Right forelimb (tissue), 1 donor: ENCODE data around the gene RNF214.
"Not testable (repeated sequence)": the region's sequence is repeated elsewhere in the genome, so short reads cannot be mapped to it uniquely, and the experiment has no call there.

Experiments
- DNase-seq: peaks from one replicate; pipeline ENCODE4 v3.0.0-alpha.2; 2018

RNF214 gene

DNA sequence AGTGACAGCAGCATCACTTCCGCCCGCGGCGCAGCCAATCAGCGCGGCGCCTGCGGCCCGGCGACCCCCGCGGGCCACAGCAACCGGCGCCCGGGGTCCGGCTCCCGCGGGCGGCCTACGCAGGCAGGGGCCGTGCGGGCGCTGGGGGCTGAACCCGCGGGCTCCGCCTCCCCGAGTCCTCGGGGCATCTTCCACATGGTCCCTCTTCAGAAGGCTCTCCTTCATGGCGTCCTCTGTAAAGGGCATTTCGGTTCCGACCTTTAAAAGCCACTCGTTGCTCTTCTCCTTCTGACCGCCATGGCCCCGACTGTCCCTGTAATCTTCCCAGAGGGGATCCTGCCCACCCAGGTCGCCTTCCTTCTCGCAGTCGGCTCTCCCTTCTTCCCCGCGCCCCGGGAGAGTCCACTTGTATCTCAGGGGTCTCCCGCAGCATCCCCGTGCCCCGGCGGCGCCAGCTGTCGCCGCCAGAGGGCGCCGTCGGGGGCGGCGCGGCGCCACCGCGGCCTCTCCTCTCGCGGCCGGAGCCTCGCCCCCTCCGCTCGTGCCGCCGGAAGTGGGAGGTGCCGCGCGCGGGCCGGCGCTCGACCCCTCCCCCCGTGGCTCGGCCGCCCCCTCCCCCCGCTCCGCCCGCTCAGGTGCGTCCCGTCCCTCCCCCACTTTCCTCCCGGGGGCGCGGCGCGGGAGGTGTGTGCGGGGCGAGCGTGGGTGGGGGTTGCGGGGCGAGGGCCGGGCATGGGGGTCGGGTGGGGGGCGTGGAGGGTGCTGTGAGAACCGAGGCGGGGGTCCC is at the start of gene RNF214:
TSS of gene RNF214 (plus strand) at position 580 of the 787 bp plus-strand sequence. CDS start 1,602 bp downstream, outside the sequence.
- DNase-seq, result peak; percentile 91

- not testable (repeated sequence) for DNase-seq
Observed at GRCh38 chr11:117183178-117183577, 49.3 kb upstream of the RNF214 start.

- no peak for DNase-seq
Observed at GRCh38 chr11:117183724-117184349, 48.6 kb upstream of the RNF214 start.

DNA sequence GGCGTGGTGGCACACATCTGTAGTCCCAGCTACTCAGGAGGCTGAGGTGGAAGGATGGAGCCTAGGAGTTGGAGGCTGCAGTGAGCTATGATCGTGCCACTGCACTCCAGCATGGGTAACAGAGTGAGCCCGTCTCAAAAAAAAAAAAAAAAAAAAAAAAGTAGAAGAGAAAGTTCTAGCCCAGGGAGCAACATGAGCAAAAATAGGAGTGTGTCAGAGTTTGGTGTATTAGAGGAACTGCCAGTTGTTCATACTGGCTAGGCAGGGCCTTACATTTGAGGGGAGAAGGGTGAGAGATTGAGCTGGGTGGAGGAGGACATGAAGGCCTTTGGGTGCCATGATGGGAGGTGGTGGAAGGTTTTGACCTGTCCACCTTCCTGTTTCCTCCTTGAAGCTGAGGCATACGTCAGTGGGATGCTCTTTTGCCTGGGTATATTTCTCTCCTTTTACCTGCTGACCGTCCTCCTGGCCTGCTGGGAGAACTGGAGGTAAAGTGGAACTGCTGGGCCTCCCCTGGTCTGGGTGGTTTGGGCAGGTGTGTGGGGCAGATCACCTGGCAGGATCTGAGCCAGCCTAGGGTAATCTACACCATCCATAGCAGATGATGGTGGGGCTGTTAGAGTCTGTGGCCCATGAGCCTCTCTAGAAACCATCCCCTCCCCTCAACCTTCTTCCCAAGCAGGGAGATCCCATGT is 46.6 kb upstream of the RNF214 start:
- no peak for DNase-seq

DNA sequence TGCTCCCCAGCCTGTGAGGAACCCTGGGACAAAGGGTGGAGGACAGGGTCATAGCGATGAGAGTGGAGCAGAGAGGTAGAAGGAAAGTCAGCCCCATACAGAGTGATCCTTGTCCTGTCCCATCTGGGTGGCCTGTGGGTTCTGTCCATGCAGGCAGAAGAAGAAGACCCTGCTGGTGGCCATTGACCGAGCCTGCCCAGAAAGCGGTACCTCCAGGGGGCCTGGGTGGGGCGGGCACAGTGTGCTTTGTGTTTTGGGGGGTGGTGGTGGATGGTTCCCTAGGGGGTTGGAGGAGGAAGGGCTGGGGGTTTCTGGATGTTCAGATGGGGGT is 46.1 kb upstream of the RNF214 start:
- no peak for DNase-seq

GRCh38 chr11:117187007-117187406 is 45.5 kb upstream of the RNF214 start:
- DNase-seq, result no peak

DNA sequence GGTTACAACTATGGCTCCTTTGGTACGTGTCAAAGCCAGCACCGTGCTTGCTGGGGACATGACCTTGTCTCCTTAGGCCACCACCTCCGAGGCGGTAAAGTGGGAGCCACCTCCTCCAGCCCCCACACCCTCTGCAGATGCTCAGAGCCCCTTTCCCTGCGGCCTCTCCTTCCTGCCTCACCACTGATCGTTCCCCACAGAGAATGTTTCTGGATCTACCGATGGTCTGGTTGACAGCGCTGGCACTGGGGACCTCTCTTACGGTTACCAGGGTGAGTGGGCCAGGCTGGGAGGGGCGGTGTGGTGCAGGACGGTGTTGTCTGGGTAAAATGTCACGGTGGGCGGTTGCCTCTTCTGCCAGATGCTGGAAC is 45.1 kb upstream of the RNF214 start:
- DNase-seq, result no peak

- peak; percentile 26 for DNase-seq
Observed at GRCh38 chr11:117187799-117188481, 44.5 kb upstream of the RNF214 start.

DNA sequence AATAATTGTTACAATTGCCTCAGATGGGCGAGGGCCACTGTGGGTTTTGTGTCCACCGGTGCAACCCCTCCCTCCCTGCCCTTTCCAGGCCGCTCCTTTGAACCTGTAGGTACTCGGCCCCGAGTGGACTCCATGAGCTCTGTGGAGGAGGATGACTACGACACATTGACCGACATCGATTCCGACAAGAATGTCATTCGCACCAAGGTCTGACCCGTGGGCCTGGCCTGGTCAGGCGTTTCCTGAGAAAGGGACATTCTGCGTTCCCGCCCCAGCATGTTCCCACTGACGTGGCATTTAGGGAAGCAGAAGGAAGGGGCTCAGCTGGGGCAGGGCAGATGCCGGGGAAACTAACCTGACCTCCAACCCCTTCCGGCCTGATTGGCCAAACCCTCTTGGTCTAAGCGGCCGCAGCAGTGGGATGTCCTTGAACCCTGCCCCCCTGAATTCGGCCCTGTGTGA is 43.8 kb upstream of the RNF214 start:
- peak; percentile 31 for DNase-seq

- DNase-seq, result peak; percentile 34
Observed at GRCh38 chr11:117189191-117189940, 43.1 kb upstream of the RNF214 start.

GRCh38 chr11:117189941-117190544 is 42.4 kb upstream of the RNF214 start:
- peak; percentile 25 for DNase-seq

DNA sequence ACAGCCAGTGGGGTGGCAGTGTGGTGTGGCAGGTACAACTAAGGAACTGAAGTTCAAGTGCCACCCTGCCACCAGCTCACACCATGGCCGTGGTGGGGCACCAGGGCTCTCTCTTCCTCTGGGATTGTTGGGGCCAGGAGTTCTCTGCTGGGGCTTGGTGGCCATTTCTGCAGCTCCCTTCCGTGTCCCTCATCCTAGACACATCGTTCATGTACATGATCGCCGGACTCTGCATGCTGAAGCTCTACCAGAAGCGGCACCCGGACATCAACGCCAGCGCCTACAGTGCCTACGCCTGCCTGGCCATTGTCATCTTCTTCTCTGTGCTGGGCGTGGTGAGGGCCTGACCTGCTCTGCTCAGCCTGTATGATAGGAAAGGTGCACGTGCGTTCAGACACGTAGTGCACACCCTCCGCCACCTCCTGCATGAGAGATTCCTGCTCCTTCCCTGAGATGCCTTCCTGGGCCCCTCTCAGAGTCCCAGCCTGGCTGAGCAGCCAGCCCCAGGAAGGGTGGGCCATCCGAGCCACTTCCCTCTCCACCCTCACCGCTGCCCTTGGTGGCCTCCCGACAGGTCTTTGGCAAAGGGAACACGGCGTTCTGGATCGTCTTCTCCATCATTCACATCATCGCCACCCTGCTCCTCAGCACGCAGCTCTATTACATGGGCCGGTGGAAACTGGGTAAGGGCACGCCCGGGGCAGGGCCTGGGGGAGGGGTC is 40.6 kb upstream of the RNF214 start:
- DNase-seq, result peak; percentile 20

DNA sequence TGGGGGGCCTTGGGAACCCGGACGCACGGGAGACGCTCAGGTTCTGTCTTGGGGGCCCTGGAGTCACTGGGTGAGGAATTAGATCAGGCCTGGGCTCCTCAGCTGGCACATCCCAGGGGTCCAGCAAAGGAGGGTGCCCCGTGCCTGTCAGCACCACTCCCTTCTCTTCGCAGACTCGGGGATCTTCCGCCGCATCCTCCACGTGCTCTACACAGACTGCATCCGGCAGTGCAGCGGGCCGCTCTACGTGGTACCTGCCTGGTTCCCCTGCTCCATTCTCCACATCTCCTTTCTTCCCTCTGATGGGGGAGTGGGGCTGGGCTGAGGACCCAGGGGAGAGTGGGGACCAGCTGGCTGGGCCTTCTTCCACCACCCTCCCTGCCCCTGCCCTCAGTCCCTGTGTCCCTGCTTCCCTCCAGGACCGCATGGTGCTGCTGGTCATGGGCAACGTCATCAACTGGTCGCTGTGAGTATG is 40.0 kb upstream of the RNF214 start:
- peak; percentile 34 for DNase-seq

- peak; percentile 20 for DNase-seq
Observed at GRCh38 chr11:117193130-117194020, 39.1 kb upstream of the RNF214 start.

GRCh38 chr11:117194267-117194666 is 38.2 kb upstream of the RNF214 start:
- DNase-seq, result peak; percentile 26

GRCh38 chr11:117195258-117195657 is 37.2 kb upstream of the RNF214 start:
- DNase-seq, result no peak

DNA sequence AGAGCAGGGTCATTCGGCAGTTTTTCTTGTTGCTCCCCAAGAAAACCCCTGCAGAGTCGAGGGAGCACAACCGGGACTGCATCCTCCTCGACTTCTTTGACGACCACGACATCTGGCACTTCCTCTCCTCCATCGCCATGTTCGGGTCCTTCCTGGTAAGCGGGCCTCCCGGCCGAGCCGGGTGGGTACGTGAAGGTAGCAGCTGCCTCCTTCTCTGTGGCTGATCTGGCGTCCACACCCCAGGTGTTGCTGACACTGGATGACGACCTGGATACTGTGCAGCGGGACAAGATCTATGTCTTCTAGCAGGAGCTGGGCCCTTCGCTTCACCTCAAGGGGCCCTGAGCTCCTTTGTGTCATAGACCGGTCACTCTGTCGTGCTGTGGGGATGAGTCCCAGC is 36.7 kb upstream of the RNF214 start:
- DNase-seq, result no peak

- DNase-seq, result no peak
Observed at GRCh38 chr11:117197006-117197405, 35.5 kb upstream of the RNF214 start.

GRCh38 chr11:117197516-117198456 is 34.7 kb upstream of the RNF214 start:
- DNase-seq, result no peak
